A549 (cell line): ENCODE measurements around the gene TENM3. TPM values are rescaled to one million over a fixed set of nuclear protein-coding genes. Genes with fewer than 3 reads are reported as not detected.

Experiments used
- ATAC-seq, 2 experiments: fragments of 200-7000 bp in 1 of 2; fragments of >200 bp in 1 of 2; cut with Nextera tagmentation in 1 of 2; cut with Tn5 transposase in 1 of 2; 3 replicates each; pipeline versions ENCODE4 v1.8.0 to v1.9.1; 2018 to 2020; ENCODE audit warnings: mild to moderate bottlenecking in 1 of 2, moderate library complexity in 1 of 2
- CTCF ChIA-PET: fragments of 300-600 bp; sonication (Branson Sonifier 250); formaldehyde crosslinking; extraction: SDS; loops from one replicate; lab custom pipeline; 2021; ENCODE audit warnings: antibody characterized with exemption, inconsistent platforms; lab: Yijun Ruan, JAX
- POLR2A ChIA-PET: fragments of 350-600 bp; formaldehyde crosslinking; extraction: SDS; loops from one replicate; lab custom pipeline; 2021; ENCODE audit warnings: antibody characterized with exemption, inconsistent platforms; lab: Yijun Ruan, JAX
- DNase-seq, 2 experiments: peaks; one replicate each; pipeline versions ENCODE4 v3.0.0 to v3.0.0-alpha.2; 2011 to 2016; ENCODE audit warnings: low read depth in 1 of 2, low spot score in 1 of 2
- FAIRE-seq: peaks from 2 replicates; lab custom pipeline; 2011; peaks lifted over from hg19 to GRCh38; lab: Jason Lieb, UNC
- H3K27ac ChIP-seq, 2 experiments: fragments of >200 bp; sonication (Bioruptor Twin); formaldehyde crosslinking; 3 replicates each; pipeline ENCODE4 v1.5.1; 2016 to 2017
- H3K4me1 ChIP-seq: fragments of >200 bp; sonication (Bioruptor Twin); formaldehyde crosslinking; 3 replicates; pipeline ENCODE4 v1.6.1; 2016
- H3K4me2 ChIP-seq: fragments of >200 bp; sonication (Bioruptor Twin); formaldehyde crosslinking; 3 replicates; pipeline ENCODE4 v1.6.1; 2016
- H3K4me3 ChIP-seq: fragments of >200 bp; sonication (Bioruptor Twin); formaldehyde crosslinking; 3 replicates; pipeline ENCODE4 v1.5.1; 2016
- H3K9me3 ChIP-seq: fragments of >200 bp; sonication (Bioruptor Twin); formaldehyde crosslinking; 3 replicates; pipeline ENCODE4 v1.6.1; 2016
- BHLHE40 ChIP-seq: IDR thresholded peaks from 2 replicates; pipeline ENCODE4 v1.6.1; 2012; ENCODE audit warnings: low read depth, low read length, inconsistent platforms
- CBX8 ChIP-seq: fragments of 200-600 bp; sonication (generic); IDR thresholded peaks from 2 replicates; pipeline ENCODE4 v1.6.1; 2016
- EHF ChIP-seq: fragments of 250-450 bp; sonication (Bioruptor Pico); IDR thresholded peaks from 2 replicates; pipeline ENCODE4 v1.5.0; 2020; ENCODE audit warnings: mild to moderate bottlenecking
- ESRRA ChIP-seq: fragments of 150-350 bp; IDR thresholded peaks from 2 replicates; pipeline ENCODE4 v1.6.1; 2014; ENCODE audit warnings: mild to moderate bottlenecking, low read length, borderline replicate concordance
- FOSB ChIP-seq: fragments of 250-450 bp; sonication (Bioruptor Pico); IDR thresholded peaks from 2 replicates; pipeline ENCODE4 v1.5.0; 2020; ENCODE audit warnings: mild to moderate bottlenecking, moderate library complexity
- HEYL ChIP-seq: fragments of 250-450 bp; sonication (Bioruptor Pico); IDR thresholded peaks from 2 replicates; pipeline ENCODE4 v1.8.0; 2021; ENCODE audit warnings: mild to moderate bottlenecking, moderate library complexity
- HOXA7 ChIP-seq: fragments of 250-450 bp; sonication (Bioruptor Pico); IDR thresholded peaks from 2 replicates; pipeline ENCODE4 v1.5.0; 2020; ENCODE audit warnings: mild to moderate bottlenecking, moderate library complexity
- HOXB13 ChIP-seq: fragments of 250-450 bp; sonication (Bioruptor Pico); IDR thresholded peaks from 2 replicates; pipeline ENCODE4 v1.5.0; 2020; ENCODE audit warnings: low read depth, mild to moderate bottlenecking, moderate library complexity
- JUNB ChIP-seq: fragments of >200 bp; sonication (Bioruptor Twin); formaldehyde crosslinking; IDR thresholded peaks from 2 replicates; pipeline ENCODE4 v1.6.1; 2016
- MAZ ChIP-seq: fragments of 150-350 bp; IDR thresholded peaks from 2 replicates; pipeline ENCODE4 v1.6.1; 2014; ENCODE audit warnings: antibody characterized with exemption, low read depth, low read length, borderline replicate concordance
- MYC ChIP-seq: IDR thresholded peaks from 2 replicates; pipeline ENCODE4 v1.6.1; 2012; ENCODE audit warnings: mild to moderate bottlenecking, inconsistent platforms, low read length, improper control_type of control experiment, borderline replicate concordance
- NFE2L2 ChIP-seq: fragments of 150-350 bp; conservative IDR thresholded peaks from 2 replicates; pipeline ENCODE4 v1.6.1; 2014; ENCODE audit warnings: low read length
- NR3C1 ChIP-seq: fragments of >200 bp; sonication (Bioruptor Twin); formaldehyde crosslinking; IDR thresholded peaks from 3 replicates; pipeline ENCODE4 v1.6.1; 2017
- PHF8 ChIP-seq: fragments of 200-600 bp; sonication (generic); IDR thresholded peaks from 2 replicates; pipeline ENCODE4 v1.6.1; 2016; ENCODE audit warnings: low read depth, mild to moderate bottlenecking, antibody characterized with exemption, moderate library complexity, borderline replicate concordance
- POLR2A ChIP-seq: IDR thresholded peaks from 2 replicates; pipeline ENCODE4 v1.6.1; 2012; ENCODE audit warnings: mild to moderate bottlenecking, low read length
- POLR2AphosphoS2 ChIP-seq: conservative IDR thresholded peaks from 2 replicates; pipeline ENCODE4 v1.6.1; 2012; ENCODE audit warnings: low read length, improper control_type of control experiment, inconsistent platforms
- RAD21 ChIP-seq, 2 experiments: fragments of >200 bp in 1 of 2; sonication (Bioruptor Twin) in 1 of 2; formaldehyde crosslinking in 1 of 2; IDR thresholded peaks in 1 of 2; conservative IDR thresholded peaks in 1 of 2; 2 replicates in 1 of 2; 3 replicates in 1 of 2; pipeline ENCODE4 v1.6.1; 2012 to 2018; ENCODE audit warnings: inconsistent platforms in 1 of 2
- RARB ChIP-seq: fragments of 250-450 bp; sonication (Bioruptor Pico); IDR thresholded peaks from 2 replicates; pipeline ENCODE4 v1.8.0; 2021; ENCODE audit warnings: mild to moderate bottlenecking, moderate library complexity
- RFX5 ChIP-seq: fragments of 450-650 bp; IDR thresholded peaks from 2 replicates; pipeline ENCODE4 v1.7.1; 2014; ENCODE audit warnings: antibody characterized with exemption, mild to moderate bottlenecking, moderate library complexity
- RNF2 ChIP-seq: fragments of 200-600 bp; sonication (generic); IDR thresholded peaks from 2 replicates; pipeline ENCODE4 v1.6.1; 2016; ENCODE audit warnings: low read depth, mild to moderate bottlenecking, antibody characterized with exemption, moderate library complexity, borderline replicate concordance
- SMC3 ChIP-seq: fragments of >200 bp; sonication (Bioruptor Twin); formaldehyde crosslinking; IDR thresholded peaks from 3 replicates; pipeline ENCODE4 v1.6.1; 2018; ENCODE audit warnings: inconsistent platforms
- ZSCAN20 ChIP-seq: fragments of 250-450 bp; sonication (Bioruptor Pico); IDR thresholded peaks from 2 replicates; pipeline ENCODE4 v1.8.0; 2022; ENCODE audit warnings: mild to moderate bottlenecking, moderate library complexity
- WGBS: methylation state at CpG from one replicate; pipeline ENCODE4 v1.1.6; 2017; ENCODE audit errors: missing lambda C conversion rate; 5-methylcytosine and 5-hydroxymethylcytosine counted together
- polyA plus RNA-seq, 4 experiments: library from polyadenylated mRNA; depleted of rRNA in 3 of 4; stranded (reverse); fragments of >200 nt; fragmentation: RNase III in 1 of 4; extraction: RNeasy Plus Mini Kit Qiagen cat#74134 plus additional on column Dnase treatment in 1 of 4; gene quantifications; 2 replicates in 3 of 4; 3 replicates in 1 of 4; pipeline ENCODE4 v1.2.3, GENCODE V29; 2011 to 2017
- TF ChIP-seq, protein P1 (sequence below): fragments of >200 bp; sonication (Bioruptor Twin); formaldehyde crosslinking; IDR thresholded peaks from 3 replicates; pipeline ENCODE4 v1.6.1; 2016
- TF ChIP-seq, protein P2 (sequence below): fragments of 150-350 bp; IDR thresholded peaks from 2 replicates; pipeline ENCODE4 v1.6.1; 2014; ENCODE audit warnings: low read depth, mild to moderate bottlenecking, low read length
- TF ChIP-seq, protein P3 (sequence below): fragments of >200 bp; sonication (Bioruptor Twin); formaldehyde crosslinking; IDR thresholded peaks from 2 replicates; pipeline ENCODE4 v1.6.1; 2016
- TF ChIP-seq, protein P4 (sequence below): IDR thresholded peaks from 2 replicates; pipeline ENCODE4 v1.6.1; 2012; ENCODE audit warnings: low read depth, borderline replicate concordance
- TF ChIP-seq, protein P5 (sequence below): fragments of >200 bp; sonication (Bioruptor Twin); formaldehyde crosslinking; IDR thresholded peaks from 3 replicates; pipeline ENCODE4 v1.5.1; 2016

Gene TENM3
- polyA plus RNA-seq, 2 of the 4 experiments (the other 2 are of a cell fraction): 2.4 to 7.3 TPM

DNA sequence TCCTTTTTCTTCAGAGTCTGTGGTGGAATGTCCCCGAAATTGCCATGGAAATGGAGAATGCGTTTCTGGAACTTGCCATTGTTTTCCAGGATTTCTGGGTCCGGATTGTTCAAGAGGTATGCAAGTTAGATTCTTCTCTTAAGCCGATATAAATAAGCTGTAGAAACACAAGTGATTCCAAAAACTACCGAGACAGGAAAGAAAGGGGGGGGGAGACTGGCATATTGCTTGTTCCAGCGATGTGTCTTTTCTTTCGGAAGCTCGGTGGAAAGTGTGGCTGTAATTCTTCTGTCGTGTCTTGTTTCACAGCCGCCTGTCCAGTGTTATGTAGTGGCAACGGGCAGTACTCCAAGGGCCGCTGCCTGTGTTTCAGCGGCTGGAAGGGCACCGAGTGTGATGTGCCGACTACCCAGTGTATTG lies 437.0 kb downstream of the TENM3 start:
- ATAC-seq: no peak

DNA sequence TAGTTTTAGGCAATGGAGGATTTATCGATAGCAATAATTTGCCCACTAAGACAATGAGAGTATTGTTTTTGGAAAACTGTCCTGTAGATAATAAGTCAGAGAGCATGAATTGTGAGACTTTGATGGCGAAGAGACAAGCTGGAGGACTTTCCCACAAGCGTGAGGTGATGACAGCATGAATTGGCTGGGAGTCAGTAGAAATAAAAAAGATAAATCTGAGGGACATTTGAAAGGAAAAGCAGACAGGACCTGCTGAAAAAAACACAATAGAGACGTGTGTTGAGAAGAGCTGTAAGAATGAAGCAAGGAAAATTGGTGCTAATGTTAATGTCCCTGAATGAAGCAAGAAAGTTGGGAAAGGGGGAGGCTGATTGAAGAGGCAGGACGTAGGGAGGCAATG lies 440.5 kb downstream of the TENM3 start:
- ChIA-PET POLR2A (no interaction called here), CTCF (no interaction called here)
- no peak overlapping the region for H3K4me3 ChIP-seq
- H3K27ac ChIP-seq: no peak overlapping the region
- FAIRE-seq (no peak), DNase-seq (no peak), ATAC-seq (no peak)
- WGBS: 27% methylated on average over 5 of the region's 5 CpGs
- TF ChIP-seq, protein P1, sequence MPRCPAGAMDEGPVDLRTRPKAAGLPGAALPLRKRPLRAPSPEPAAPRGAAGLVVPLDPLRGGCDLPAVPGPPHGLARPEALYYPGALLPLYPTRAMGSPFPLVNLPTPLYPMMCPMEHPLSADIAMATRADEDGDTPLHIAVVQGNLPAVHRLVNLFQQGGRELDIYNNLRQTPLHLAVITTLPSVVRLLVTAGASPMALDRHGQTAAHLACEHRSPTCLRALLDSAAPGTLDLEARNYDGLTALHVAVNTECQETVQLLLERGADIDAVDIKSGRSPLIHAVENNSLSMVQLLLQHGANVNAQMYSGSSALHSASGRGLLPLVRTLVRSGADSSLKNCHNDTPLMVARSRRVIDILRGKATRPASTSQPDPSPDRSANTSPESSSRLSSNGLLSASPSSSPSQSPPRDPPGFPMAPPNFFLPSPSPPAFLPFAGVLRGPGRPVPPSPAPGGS: no peak
- TF ChIP-seq ZSCAN20 (no peak), MAZ (no peak), MYC (no peak), NFE2L2 (no peak), HOXB13 (CRISPR knock-in tag) (no peak), NR3C1 (no peak)
- TF ChIP-seq, protein P2, sequence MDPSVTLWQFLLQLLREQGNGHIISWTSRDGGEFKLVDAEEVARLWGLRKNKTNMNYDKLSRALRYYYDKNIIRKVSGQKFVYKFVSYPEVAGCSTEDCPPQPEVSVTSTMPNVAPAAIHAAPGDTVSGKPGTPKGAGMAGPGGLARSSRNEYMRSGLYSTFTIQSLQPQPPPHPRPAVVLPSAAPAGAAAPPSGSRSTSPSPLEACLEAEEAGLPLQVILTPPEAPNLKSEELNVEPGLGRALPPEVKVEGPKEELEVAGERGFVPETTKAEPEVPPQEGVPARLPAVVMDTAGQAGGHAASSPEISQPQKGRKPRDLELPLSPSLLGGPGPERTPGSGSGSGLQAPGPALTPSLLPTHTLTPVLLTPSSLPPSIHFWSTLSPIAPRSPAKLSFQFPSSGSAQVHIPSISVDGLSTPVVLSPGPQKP: no peak
- H3K4me1 ChIP-seq: no peaks in the 10 kb centered on the region
- H3K9me3 ChIP-seq: no peaks in the 10 kb centered on the region
- H3K4me2 ChIP-seq: no peak overlapping the region

More for the DNA sequence above, 437.0 kb downstream of the TENM3 start:
- Histone ChIP-seq H3K27ac (no peak overlapping the region), H3K4me3 (no peak overlapping the region)
- TF ChIP-seq FOSB: no peak
- no peak for TF ChIP-seq SMC3
- no peak for TF ChIP-seq RAD21 (conservative IDR thresholded peaks at IDR 0.05 in 1 of 2, IDR thresholded peaks at IDR 0.05 in 1 of 2)
- TF ChIP-seq BHLHE40: no peak
- no peak for TF ChIP-seq JUNB
- TF ChIP-seq, protein P3, sequence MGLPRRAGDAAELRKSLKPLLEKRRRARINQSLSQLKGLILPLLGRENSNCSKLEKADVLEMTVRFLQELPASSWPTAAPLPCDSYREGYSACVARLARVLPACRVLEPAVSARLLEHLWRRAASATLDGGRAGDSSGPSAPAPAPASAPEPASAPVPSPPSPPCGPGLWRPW: no peak
- no peak for TF ChIP-seq RFX5
- TF ChIP-seq, protein P4, sequence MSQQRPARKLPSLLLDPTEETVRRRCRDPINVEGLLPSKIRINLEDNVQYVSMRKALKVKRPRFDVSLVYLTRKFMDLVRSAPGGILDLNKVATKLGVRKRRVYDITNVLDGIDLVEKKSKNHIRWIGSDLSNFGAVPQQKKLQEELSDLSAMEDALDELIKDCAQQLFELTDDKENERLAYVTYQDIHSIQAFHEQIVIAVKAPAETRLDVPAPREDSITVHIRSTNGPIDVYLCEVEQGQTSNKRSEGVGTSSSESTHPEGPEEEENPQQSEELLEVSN: no peak
- TF ChIP-seq, protein P5, sequence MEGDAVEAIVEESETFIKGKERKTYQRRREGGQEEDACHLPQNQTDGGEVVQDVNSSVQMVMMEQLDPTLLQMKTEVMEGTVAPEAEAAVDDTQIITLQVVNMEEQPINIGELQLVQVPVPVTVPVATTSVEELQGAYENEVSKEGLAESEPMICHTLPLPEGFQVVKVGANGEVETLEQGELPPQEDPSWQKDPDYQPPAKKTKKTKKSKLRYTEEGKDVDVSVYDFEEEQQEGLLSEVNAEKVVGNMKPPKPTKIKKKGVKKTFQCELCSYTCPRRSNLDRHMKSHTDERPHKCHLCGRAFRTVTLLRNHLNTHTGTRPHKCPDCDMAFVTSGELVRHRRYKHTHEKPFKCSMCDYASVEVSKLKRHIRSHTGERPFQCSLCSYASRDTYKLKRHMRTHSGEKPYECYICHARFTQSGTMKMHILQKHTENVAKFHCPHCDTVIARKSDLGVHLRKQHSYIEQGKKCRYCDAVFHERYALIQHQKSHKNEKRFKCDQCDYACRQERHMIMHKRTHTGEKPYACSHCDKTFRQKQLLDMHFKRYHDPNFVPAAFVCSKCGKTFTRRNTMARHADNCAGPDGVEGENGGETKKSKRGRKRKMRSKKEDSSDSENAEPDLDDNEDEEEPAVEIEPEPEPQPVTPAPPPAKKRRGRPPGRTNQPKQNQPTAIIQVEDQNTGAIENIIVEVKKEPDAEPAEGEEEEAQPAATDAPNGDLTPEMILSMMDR: no peak
- TF ChIP-seq RARB (CRISPR knock-in tag): no peak
- TF ChIP-seq POLR2A: no peak
- TF ChIP-seq ESRRA: no peak
- TF ChIP-seq RNF2: no peak
- TF ChIP-seq, all 56 proteins: peak for 0
- FAIRE-seq: no peak
- POLR2A ChIA-PET: no interaction called here
- Histone ChIP-seq H3K4me2 (no peak overlapping the region), H3K4me1 (no peaks in the 10 kb centered on the region), H3K9me3 (no peaks in the 10 kb centered on the region)
- CTCF ChIA-PET: no interaction called here
- no peak for DNase-seq
- WGBS: 31% methylated on average over 15 of the region's 15 CpGs

DNA sequence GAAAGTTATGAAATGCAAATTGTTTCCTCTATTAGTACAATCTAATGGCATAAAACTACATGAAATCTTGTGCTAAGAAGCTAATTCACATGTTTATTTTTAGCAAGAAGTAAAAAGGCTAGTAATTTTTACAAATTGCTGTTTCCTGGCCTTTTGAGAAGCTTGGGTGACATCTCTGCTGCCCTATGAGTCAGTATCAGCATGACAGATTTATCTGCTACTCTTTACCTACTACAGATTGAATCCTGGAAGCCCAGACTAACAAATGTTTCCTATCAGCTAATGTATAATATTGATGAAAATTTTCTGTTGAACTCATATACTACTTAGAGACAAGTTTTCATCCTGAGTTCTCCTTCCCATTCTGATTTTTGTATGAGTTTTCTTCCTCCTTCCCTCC lies 441.6 kb downstream of the TENM3 start:
- ATAC-seq: no peak
- H3K27ac ChIP-seq: no peak overlapping the region
- H3K4me2 ChIP-seq: no peak overlapping the region
- ChIA-PET CTCF (no interaction called here), POLR2A (no interaction called here)
- DNase-seq: no peak
- H3K9me3 ChIP-seq: no peaks in the 10 kb centered on the region
- no peak for FAIRE-seq
- no peak overlapping the region for H3K4me3 ChIP-seq
- no peaks in the 10 kb centered on the region for H3K4me1 ChIP-seq
- TF ChIP-seq CBX8 (no peak), POLR2A (no peak), EHF (no peak), PHF8 (no peak), BHLHE40 (no peak), MAZ (no peak), NR3C1 (no peak), HEYL (CRISPR knock-in tag) (no peak), HOXA7 (CRISPR knock-in tag) (no peak), POLR2AphosphoS2 (no peak), RAD21 (conservative IDR thresholded peaks at IDR 0.05 in 1 of 2, IDR thresholded peaks at IDR 0.05 in 1 of 2) (no peak), HOXB13 (CRISPR knock-in tag) (no peak)
- TF ChIP-seq, protein P2: no peak
